ENCODE measurements around the gene KRT15.

The KRT15 gene

GRCh38 chr17:41519501-41520224 is 973 bp upstream of the KRT15 start:
- Histone ChIP-seq H3K9me3 (no peaks in the 10 kb centered on the region), H3K27ac (no peak overlapping the region), H4K20me1 (no peaks in the 10 kb centered on the region), H3K9ac (no peak overlapping the region), H3K27me3 (no peaks in the 10 kb centered on the region), H3K36me3 (no peaks in the 10 kb centered on the region), H3K4me2 (no peak overlapping the region), H3K4me3 (no peak overlapping the region), H3K4me1 (no peaks in the 10 kb centered on the region)
- TF ChIP-seq Cebpa-rat (IDR thresholded peaks at IDR 0.05): no peak

- H3K4me1 ChIP-seq: no peaks in the 10 kb centered on the region
- H3K9me3 ChIP-seq: no peaks in the 10 kb centered on the region
- H3K27ac ChIP-seq: no peak overlapping the region
- no peaks in the 10 kb centered on the region for H3K27me3 ChIP-seq
- no peak overlapping the region for H3K4me3 ChIP-seq
- TF ChIP-seq Cebpa-rat (IDR thresholded peaks at IDR 0.05): no peak
- no peaks in the 10 kb centered on the region for H4K20me1 ChIP-seq
- H3K36me3 ChIP-seq: no peaks in the 10 kb centered on the region
- no peak overlapping the region for H3K9ac ChIP-seq
- H3K4me2 ChIP-seq: no peak overlapping the region
Measured at GRCh38 chr17:41518031-41518430, 659 bp downstream of the KRT15 start.

- Histone ChIP-seq H3K4me2 (no peak overlapping the region), H3K27ac (no peak overlapping the region), H4K20me1 (no peaks in the 10 kb centered on the region), H3K9ac (no peak overlapping the region), H3K4me3 (no peak overlapping the region), H3K9me3 (no peaks in the 10 kb centered on the region), H3K27me3 (no peaks in the 10 kb centered on the region), H3K4me1 (no peaks in the 10 kb centered on the region), H3K36me3 (no peaks in the 10 kb centered on the region)
- no peak for TF ChIP-seq Cebpa-rat (IDR thresholded peaks at IDR 0.05)
Measured at GRCh38 chr17:41516830-41517283, 1.8 kb downstream of the KRT15 start.

GRCh38 chr17:41516147-41516829 is 2.4 kb downstream of the KRT15 start:
- H3K27me3 ChIP-seq: no peaks in the 10 kb centered on the region
- H3K27ac ChIP-seq: no peak overlapping the region
- no peak overlapping the region for H3K4me2 ChIP-seq
- no peak for TF ChIP-seq Cebpa-rat (IDR thresholded peaks at IDR 0.05)
- no peak overlapping the region for H3K9ac ChIP-seq
- H3K9me3 ChIP-seq: no peaks in the 10 kb centered on the region
- no peaks in the 10 kb centered on the region for H3K4me1 ChIP-seq
- H4K20me1 ChIP-seq: no peaks in the 10 kb centered on the region
- H3K36me3 ChIP-seq: no peaks in the 10 kb centered on the region
- H3K4me3 ChIP-seq: no peak overlapping the region

- no peaks in the 10 kb centered on the region for H3K9me3 ChIP-seq
- H3K4me2 ChIP-seq: no peak overlapping the region
- TF ChIP-seq Cebpa-rat (IDR thresholded peaks at IDR 0.05): no peak
Measured at GRCh38 chr17:41513168-41513547, 5.5 kb downstream of the KRT15 start.

GRCh38 chr17:41512546-41513167 is 6.0 kb downstream of the KRT15 start:
- no peak overlapping the region for H3K27ac ChIP-seq
- no peaks in the 10 kb centered on the region for H3K36me3 ChIP-seq
- TF ChIP-seq Cebpa-rat (IDR thresholded peaks at IDR 0.05): no peak
- no peaks in the 10 kb centered on the region for H3K9me3 ChIP-seq
- H3K9ac ChIP-seq: no peak overlapping the region
- no peak overlapping the region for H3K4me2 ChIP-seq
- H3K27me3 ChIP-seq: no peaks in the 10 kb centered on the region
- no peaks in the 10 kb centered on the region for H4K20me1 ChIP-seq
- no peak overlapping the region for H3K4me3 ChIP-seq
- no peaks in the 10 kb centered on the region for H3K4me1 ChIP-seq

More at GRCh38 chr17:41513168-41513547, 5.5 kb downstream of the KRT15 start:
- Histone ChIP-seq H3K27me3 (no peaks in the 10 kb centered on the region), H3K9ac (no peak overlapping the region), H4K20me1 (no peaks in the 10 kb centered on the region), H3K36me3 (no peaks in the 10 kb centered on the region), H3K27ac (no peak overlapping the region), H3K4me1 (no peaks in the 10 kb centered on the region), H3K4me3 (no peak overlapping the region)

- Histone ChIP-seq H3K27ac (no peak overlapping the region), H4K20me1 (no peaks in the 10 kb centered on the region), H3K4me1 (no peaks in the 10 kb centered on the region), H3K4me2 (no peak overlapping the region), H3K27me3 (no peaks in the 10 kb centered on the region), H3K9ac (no peak overlapping the region), H3K36me3 (no peaks in the 10 kb centered on the region), H3K4me3 (no peak overlapping the region), H3K9me3 (no peaks in the 10 kb centered on the region)
- no peak for TF ChIP-seq Cebpa-rat (IDR thresholded peaks at IDR 0.05)
Measured at GRCh38 chr17:41511716-41512115, 7.0 kb downstream of the KRT15 start.

GRCh38 chr17:41511116-41511515 is 7.6 kb downstream of the KRT15 start:
- Histone ChIP-seq H3K27ac (no peak overlapping the region), H3K36me3 (no peaks in the 10 kb centered on the region), H3K4me1 (no peaks in the 10 kb centered on the region), H3K4me3 (no peak overlapping the region), H3K9ac (no peak overlapping the region), H4K20me1 (no peaks in the 10 kb centered on the region), H3K9me3 (no peaks in the 10 kb centered on the region), H3K4me2 (no peak overlapping the region), H3K27me3 (no peaks in the 10 kb centered on the region)
- no peak for TF ChIP-seq Cebpa-rat (IDR thresholded peaks at IDR 0.05)

GRCh38 chr17:41510251-41511065 is 8.2 kb downstream of the KRT15 start:
- no peaks in the 10 kb centered on the region for H3K9me3 ChIP-seq
- no peak overlapping the region for H3K27ac ChIP-seq
- H3K4me2 ChIP-seq: no peak overlapping the region
- H3K4me3 ChIP-seq: no peak overlapping the region
- H3K27me3 ChIP-seq: no peaks in the 10 kb centered on the region
- H3K36me3 ChIP-seq: no peaks in the 10 kb centered on the region
- no peaks in the 10 kb centered on the region for H4K20me1 ChIP-seq
- no peak overlapping the region for H3K9ac ChIP-seq
- no peak for TF ChIP-seq Cebpa-rat (IDR thresholded peaks at IDR 0.05)
- H3K4me1 ChIP-seq: no peaks in the 10 kb centered on the region
